ENCODE measurements around the gene PMEPA1.

Gene PMEPA1

GRCh38 chr20:57695012-57695411 lies 14.8 kb downstream of the PMEPA1 start:
- DNase-seq (ENCODE audit: low read depth in 2 of 3, low spot score in 2 of 3), result no peak

DNA sequence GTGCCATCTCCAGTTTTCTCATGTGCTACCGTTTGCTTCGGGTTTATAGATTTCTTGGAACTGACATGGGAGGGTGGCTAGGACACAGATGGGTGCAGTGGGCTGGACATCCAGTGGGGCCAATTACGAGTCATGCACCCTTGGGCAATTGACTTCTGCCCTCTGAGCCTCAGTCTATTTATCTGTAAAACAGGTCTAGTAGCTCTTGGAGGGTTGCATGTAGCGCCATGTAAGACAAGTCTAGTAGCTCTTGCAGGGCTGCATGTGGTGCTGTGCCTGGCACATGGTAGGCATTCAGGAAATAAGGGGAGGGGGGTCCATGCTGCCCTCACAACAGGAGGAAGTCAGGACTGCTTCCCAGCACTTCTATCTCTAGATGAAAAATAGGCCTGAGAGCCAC lies 15.3 kb downstream of the PMEPA1 start:
- no peak for DNase-seq (ENCODE audit: low read depth in 2 of 3, low spot score in 2 of 3)

- DNase-seq (ENCODE audit: low read depth in 2 of 3, low spot score in 2 of 3), result no peak
These were observed 16.0 kb downstream of the PMEPA1 start for GRCh38 chr20:57693670-57694329.

DNA sequence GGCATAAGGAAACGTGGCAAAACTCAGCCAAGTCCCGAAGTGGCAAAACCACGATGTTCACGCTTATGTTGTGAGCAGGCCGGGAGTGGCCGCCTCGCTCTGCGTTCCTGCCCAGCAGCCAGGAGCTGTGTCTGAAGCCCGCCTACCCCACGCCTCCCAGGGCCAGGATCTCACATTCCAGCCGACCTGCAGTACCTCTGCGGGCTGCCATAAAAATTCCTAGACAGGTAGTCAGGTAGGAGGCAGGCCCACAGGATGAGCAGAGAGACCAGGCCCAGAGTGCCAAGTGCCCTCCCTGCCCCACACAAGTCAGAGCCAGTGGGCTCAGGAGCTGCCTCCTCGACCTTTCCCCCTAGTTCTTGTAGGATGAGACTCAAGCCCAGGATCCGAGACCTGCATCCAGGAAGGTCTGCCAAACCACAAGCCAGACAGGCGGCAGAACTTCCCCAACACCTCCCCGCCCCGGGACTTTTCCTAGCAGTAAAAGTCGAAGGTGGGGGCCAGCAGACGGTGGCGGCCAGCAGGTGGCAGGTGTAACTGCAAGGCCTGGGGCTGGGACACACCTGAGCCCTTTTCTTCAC lies 16.7 kb downstream of the PMEPA1 start:
- no peak for DNase-seq (ENCODE audit: low read depth in 2 of 3, low spot score in 2 of 3)

- DNase-seq (ENCODE audit: low read depth in 2 of 3, low spot score in 2 of 3), result no peak
These were observed 17.4 kb downstream of the PMEPA1 start for GRCh38 chr20:57692393-57692792.

- DNase-seq (ENCODE audit: low read depth in 2 of 3, low spot score in 2 of 3), result no peak
These were observed 18.1 kb downstream of the PMEPA1 start for GRCh38 chr20:57691699-57692098.

GRCh38 chr20:57690525-57690924 lies 19.3 kb downstream of the PMEPA1 start:
- DNase-seq (ENCODE audit: low read depth in 2 of 3, low spot score in 2 of 3), result no peak

GRCh38 chr20:57689745-57690481 lies 19.9 kb downstream of the PMEPA1 start:
- DNase-seq (ENCODE audit: low read depth in 2 of 3, low spot score in 2 of 3), result no peak

- DNase-seq (ENCODE audit: low read depth in 2 of 3, low spot score in 2 of 3), result no peak
These were observed 21.0 kb downstream of the PMEPA1 start for GRCh38 chr20:57688864-57689263.

- no peak for DNase-seq (ENCODE audit: low read depth in 2 of 3, low spot score in 2 of 3)
These were observed 21.5 kb downstream of the PMEPA1 start for GRCh38 chr20:57688295-57688694.

GRCh38 chr20:57686931-57687652 lies 22.7 kb downstream of the PMEPA1 start:
- DNase-seq (ENCODE audit: low read depth in 2 of 3, low spot score in 2 of 3), result no peak

GRCh38 chr20:57685146-57685758 lies 24.6 kb downstream of the PMEPA1 start:
- no peak for DNase-seq (ENCODE audit: low read depth in 2 of 3, low spot score in 2 of 3)

- DNase-seq (ENCODE audit: low read depth in 2 of 3, low spot score in 2 of 3), result no peak
These were observed 25.0 kb downstream of the PMEPA1 start for GRCh38 chr20:57684808-57685140.

GRCh38 chr20:57683881-57684807 lies 25.7 kb downstream of the PMEPA1 start:
- DNase-seq (ENCODE audit: low read depth in 2 of 3, low spot score in 2 of 3), result no peak

DNA sequence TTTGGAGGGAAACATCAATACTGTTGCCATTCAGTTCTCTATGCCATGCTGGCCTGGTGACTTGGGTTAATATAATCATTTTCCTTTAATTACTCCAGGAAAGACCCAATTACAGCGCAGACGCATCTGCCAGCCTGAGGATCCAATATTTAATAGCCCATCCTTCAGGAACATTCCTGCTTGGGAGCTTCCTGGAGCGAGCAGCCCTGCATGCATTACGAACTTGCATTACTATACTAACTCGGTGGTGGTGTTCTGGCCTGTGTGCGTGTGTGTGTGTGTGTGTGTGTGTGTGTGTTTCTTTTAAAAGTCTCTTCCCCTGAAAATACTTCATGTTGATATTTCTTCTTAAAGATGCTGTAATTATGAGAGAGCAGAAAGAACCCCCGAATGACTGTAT lies 26.5 kb downstream of the PMEPA1 start:
- no peak for DNase-seq (ENCODE audit: low read depth in 2 of 3, low spot score in 2 of 3)

DNA sequence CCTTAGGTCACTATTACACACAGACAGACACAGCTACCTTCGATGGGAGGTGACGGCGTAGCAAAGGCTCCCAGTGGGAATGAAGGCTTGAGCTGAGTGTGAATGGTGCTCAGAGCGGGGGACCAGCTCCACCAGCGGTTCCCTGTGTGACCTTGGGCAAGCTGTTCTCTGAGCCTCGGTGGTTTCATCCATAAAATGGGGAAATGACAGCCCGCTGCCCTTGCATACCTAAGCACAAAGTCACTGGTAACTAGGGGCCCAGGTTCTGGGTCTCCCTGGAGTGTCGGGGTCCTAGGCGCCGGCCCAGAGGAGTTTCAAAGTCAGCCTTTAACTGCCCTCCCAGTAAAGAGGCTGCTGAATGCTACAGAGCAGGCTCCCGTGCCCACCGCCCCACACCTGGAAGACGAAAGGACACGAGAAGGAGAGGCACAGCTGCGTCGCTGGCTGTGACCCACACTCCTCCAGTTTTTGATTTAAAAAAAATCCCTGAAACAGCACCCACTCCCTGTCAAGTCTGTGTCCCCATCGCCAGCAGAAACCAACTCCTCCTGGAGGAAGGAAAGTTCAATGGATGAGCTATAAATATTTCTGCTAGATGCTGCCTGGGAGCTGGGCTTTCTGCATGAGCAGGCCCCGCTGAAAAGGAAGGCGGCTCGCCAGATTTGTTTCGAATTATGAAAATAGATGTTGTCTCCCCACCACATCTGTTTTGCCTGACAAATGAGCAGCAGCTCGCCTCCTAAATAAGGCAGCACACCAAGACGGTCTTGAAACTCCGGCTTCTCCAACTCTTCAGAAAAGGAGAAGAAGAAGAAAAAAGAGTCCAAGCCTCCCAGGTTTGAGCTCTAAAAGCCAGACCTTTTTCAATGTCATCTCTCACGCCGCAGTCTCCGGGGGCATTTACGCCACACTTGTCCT lies 27.4 kb downstream of the PMEPA1 start:
- no peak for DNase-seq (ENCODE audit: low read depth in 2 of 3, low spot score in 2 of 3)

DNA sequence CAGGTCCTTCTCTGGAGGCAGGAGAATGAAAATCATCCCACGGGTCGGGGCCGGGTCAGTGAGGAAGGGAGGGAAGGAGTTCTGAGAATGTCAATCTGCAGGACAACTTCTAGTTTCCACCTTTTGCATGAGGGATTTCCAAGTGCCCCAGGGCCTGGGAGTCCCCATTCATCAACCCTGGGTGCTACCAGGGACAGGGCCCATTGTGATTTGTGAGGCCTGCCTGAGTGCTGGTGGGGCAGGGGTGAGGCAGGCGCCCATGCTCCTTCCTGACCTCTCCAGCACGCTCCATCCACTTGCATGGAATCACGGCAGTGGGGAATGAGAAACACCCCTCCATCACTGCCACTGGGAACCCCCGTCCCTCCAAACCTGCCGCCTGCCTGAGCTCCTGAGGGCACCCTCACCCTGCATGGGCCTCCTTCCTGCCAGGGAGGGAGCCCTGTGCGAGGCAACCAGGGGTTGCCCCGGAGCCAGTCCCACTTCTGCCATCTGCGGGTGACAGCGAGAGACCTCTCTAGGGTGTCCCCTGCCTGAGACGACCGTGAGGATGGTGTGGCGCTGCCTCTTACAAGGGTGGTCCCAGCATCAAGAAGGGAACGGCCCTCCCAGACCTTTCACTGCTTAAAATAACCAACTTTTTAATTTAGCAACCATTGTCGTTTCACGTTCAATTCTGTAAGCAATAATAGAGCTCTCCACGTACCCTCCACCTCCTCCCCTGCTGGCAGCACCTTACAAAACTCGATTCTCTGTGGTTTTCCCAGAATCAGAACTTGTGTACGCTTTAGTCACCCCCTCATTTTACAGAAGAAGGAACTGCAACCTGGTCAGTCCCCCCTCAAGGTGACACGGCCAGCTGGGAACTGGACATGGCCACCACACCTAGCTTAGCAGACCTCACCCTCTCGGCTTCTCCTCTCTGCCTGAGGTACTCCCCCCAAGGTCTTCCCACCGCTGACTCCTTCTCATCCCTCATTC lies 28.6 kb downstream of the PMEPA1 start:
- no peak for DNase-seq (ENCODE audit: low read depth in 2 of 3, low spot score in 2 of 3)

- no peak for DNase-seq (ENCODE audit: low read depth in 2 of 3, low spot score in 2 of 3)
These were observed 29.6 kb downstream of the PMEPA1 start for GRCh38 chr20:57680131-57680716.
